IPS-18a (cell line): Measurements from ENCODE around the gene MXRA7.

ENCODE experiments used
- H3K27ac ChIP-seq: one replicate; pipeline ENCODE4 v1.5.1; 2013; ENCODE audit warnings: low read length
- H3K27me3 ChIP-seq: one replicate; pipeline ENCODE4 v1.6.1; 2013; ENCODE audit warnings: mild to moderate bottlenecking, low read length; ENCODE audit not compliant: control insufficient read depth, insufficient read depth
- H3K36me3 ChIP-seq: one replicate; pipeline ENCODE4 v1.6.1; 2013; ENCODE audit warnings: low read depth, low read length; ENCODE audit not compliant: control insufficient read depth
- H3K4me1 ChIP-seq: one replicate; pipeline ENCODE4 v1.6.1; 2013; ENCODE audit warnings: low read depth, low read length; ENCODE audit not compliant: control insufficient read depth
- H3K4me3 ChIP-seq: one replicate; pipeline ENCODE4 v1.5.1; 2013; ENCODE audit warnings: low read length
- H3K9ac ChIP-seq: one replicate; pipeline ENCODE4 v1.6.1; 2013; ENCODE audit warnings: mild to moderate bottlenecking, low read length, moderate library complexity
- H3K9me3 ChIP-seq: one replicate; pipeline ENCODE4 v1.6.1; 2013; ENCODE audit warnings: low read depth, low read length; ENCODE audit not compliant: control insufficient read depth

The MXRA7 gene

DNA sequence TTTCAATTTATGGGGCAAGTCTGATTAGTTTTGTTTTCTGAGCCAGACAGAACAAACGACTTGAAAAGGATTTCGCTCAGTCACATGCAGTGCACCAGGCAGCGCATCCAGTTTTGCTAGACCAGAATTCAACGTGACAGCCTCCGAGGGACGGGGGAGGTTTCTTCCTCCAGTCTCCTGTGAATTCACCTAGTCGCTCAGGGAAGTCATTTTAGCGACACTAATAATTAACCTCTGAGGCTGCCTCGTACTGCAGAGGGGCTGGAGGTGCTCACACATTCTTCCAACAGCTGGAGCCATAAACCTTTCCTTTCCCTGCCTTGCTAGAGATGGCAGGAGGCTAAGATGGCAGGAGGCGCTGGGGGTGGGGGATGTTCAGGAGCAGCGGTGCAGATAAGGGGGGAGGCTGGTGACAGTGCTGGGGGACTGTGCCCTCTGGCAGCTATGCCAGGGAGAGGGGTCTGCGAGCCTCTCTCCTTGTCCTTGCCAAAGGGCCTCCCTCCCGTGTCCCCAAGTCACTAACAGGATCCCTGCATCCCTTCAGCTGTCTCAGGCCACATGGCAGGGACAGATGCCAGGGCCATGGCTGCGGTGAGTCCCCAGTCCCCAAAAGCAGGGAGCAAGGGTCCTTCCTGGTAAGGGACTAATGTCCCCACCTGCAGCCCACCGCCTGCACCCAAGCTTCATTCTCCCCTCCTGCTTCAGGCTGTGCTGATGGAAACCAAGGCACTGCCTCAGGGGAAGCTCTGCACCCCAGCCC lies 24.0 kb downstream of the MXRA7 start:
- Histone ChIP-seq H3K4me1 (peaks cover 9% of the 10 kb centered on the region), H3K4me3 (no peak overlapping the region), H3K9ac (no peak overlapping the region)

GRCh38 chr17:76685846-76686245 lies 24.9 kb downstream of the MXRA7 start:
- no peaks in the 10 kb centered on the region for H3K36me3 ChIP-seq
- H3K27me3 ChIP-seq, result no peaks in the 10 kb centered on the region
- H3K4me1 ChIP-seq, result peaks cover 9% of the 10 kb centered on the region
- H3K27ac ChIP-seq, result no peak overlapping the region
- H3K4me3 ChIP-seq, result no peak overlapping the region
- no peaks in the 10 kb centered on the region for H3K9me3 ChIP-seq
- no peak overlapping the region for H3K9ac ChIP-seq

More for the DNA sequence above, 24.0 kb downstream of the MXRA7 start:
- Histone ChIP-seq H3K27ac (no peak overlapping the region), H3K27me3 (no peaks in the 10 kb centered on the region), H3K9me3 (no peaks in the 10 kb centered on the region), H3K36me3 (no peaks in the 10 kb centered on the region)

DNA sequence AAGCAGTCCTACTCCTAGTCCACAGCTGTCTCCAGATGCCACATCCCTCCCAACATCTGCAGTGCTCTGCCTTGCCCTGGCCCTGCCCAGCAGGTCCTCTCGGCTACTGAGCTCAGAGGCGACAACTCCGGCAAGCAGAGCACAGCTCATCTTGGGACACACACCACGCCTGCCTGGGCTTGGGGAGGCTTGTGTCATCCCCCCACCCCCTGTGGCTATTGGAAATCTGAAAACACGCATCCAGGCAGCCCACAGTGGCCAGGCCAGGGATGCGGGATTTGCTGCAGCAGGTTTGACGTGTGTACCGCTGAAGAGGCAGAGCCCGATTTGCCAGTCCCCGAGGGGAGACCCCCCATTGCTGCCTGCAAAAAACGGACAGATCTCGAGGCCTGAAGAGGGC lies 25.4 kb downstream of the MXRA7 start:
- Histone ChIP-seq H3K27ac (no peak overlapping the region), H3K36me3 (no peaks in the 10 kb centered on the region), H3K27me3 (no peaks in the 10 kb centered on the region), H3K4me1 (peaks cover 9% of the 10 kb centered on the region), H3K9ac (no peak overlapping the region), H3K4me3 (no peak overlapping the region), H3K9me3 (no peaks in the 10 kb centered on the region)

GRCh38 chr17:76684756-76685155 lies 26.0 kb downstream of the MXRA7 start:
- no peak overlapping the region for H3K27ac ChIP-seq
- H3K4me1 ChIP-seq, result peaks cover 9% of the 10 kb centered on the region
- H3K4me3 ChIP-seq, result no peak overlapping the region
- H3K9me3 ChIP-seq, result no peaks in the 10 kb centered on the region
- H3K27me3 ChIP-seq, result no peaks in the 10 kb centered on the region
- H3K36me3 ChIP-seq, result no peaks in the 10 kb centered on the region
- H3K9ac ChIP-seq, result no peak overlapping the region

DNA sequence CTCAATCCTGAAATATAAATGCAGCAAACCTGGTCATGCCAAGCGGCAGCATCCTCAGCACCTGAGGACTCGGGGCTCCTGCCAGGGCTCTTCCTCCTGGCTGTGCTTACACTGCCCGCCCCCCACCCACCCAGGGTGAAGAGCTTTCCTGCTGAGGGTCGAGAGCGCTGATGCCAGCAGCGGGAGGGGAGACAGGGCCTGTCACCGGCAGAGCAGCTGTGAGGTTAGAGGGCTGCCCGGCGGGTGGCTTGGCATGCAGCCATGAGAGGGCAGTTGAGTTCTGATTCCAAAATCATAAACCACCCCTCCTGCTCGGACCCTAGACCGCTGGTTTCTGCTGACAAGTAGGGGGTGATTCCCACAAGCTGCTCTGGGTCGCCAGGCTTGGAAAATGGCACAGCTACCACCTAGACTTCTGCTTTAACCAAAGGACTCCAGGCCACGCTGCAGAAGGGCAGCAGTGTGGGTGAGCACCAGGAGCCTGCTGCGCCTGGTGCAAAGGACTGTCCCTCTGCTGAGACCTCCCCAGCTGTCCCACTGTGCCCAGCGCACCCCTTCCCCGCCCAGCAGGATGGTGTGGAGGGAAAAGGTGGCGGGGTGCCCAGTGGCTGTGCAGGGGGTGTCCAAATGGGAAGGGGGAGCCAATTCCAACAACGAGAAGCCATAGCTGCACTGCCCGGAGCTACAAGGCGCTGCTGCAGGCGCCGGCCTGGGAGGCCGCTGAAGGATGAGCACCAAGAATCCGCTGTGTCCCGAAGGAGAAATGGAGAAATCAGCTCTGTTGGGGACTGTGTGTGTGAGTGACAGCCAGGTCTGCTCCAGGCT lies 26.6 kb downstream of the MXRA7 start:
- no peak overlapping the region for H3K27ac ChIP-seq

DNA sequence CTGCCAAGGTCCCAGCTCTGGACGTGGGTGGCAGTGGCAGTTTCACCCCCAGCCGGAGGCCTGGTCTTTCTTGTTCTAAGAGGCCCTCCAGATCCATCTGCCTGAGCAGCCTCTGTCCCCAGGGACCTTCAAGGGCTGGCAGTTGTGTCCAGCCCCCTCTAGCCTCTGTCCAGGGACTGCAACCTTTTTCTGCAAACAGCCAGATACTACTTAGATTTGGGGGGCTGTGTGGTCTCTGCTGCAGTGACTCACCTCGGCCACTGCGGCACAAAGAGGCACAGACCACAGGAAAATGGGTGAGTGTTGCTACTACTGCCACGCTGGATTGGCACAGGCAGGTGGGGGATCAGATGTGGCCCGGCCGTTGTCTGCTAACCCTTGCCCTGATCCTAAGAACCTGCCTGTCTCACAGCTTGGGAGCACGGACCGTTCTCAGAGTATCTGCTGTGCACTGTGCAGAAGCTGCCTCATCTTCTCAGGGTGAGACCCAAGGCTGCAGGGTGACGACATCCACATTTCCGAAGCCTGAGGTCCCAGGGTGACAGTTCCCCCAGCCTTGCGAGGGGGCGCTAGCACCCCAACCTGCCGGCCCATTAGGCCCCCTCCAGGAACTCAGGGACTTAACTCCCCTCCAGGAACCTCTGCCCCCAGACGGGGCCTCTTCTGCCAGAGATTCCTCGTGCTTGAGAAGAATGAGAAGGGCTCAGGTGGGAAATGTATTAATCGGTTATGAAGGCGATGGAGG lies 27.6 kb downstream of the MXRA7 start:
- Histone ChIP-seq H3K9ac (no peak overlapping the region), H3K27me3 (no peaks in the 10 kb centered on the region), H3K4me3 (no peak overlapping the region), H3K4me1 (peaks cover 6% of the 10 kb centered on the region), H3K9me3 (no peaks in the 10 kb centered on the region), H3K36me3 (no peaks in the 10 kb centered on the region), H3K27ac (no peak overlapping the region)

More for the DNA sequence above, 26.6 kb downstream of the MXRA7 start:
- Histone ChIP-seq H3K4me3 (no peak overlapping the region), H3K27me3 (no peaks in the 10 kb centered on the region), H3K9ac (no peak overlapping the region), H3K4me1 (peaks cover 9% of the 10 kb centered on the region), H3K36me3 (no peaks in the 10 kb centered on the region), H3K9me3 (no peaks in the 10 kb centered on the region)

DNA sequence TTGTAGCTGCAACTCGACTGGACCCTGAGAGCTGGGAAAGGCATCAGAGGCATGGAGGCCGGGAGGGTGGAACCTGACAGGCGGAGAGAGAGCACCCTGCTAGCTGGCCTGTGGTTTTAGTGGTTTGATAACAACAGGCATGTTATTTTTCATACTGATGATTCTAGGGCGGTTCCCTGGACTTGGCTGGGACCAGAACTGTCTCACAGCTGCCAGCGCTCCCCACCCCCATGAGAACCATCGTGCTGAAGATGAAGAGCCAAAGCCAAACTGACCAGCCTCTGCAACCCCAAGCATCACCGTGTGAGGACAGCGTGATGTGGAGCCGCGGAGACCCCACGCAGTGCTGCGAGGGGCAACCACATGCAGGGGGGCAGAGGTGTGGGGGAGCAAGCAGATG lies 28.5 kb downstream of the MXRA7 start:
- no peak overlapping the region for H3K9ac ChIP-seq
- H3K4me3 ChIP-seq, result no peak overlapping the region
- no peaks in the 10 kb centered on the region for H3K27me3 ChIP-seq
- H3K9me3 ChIP-seq, result no peaks in the 10 kb centered on the region
- H3K27ac ChIP-seq, result no peak overlapping the region
- H3K36me3 ChIP-seq, result no peaks in the 10 kb centered on the region
- peaks cover 6% of the 10 kb centered on the region for H3K4me1 ChIP-seq

DNA sequence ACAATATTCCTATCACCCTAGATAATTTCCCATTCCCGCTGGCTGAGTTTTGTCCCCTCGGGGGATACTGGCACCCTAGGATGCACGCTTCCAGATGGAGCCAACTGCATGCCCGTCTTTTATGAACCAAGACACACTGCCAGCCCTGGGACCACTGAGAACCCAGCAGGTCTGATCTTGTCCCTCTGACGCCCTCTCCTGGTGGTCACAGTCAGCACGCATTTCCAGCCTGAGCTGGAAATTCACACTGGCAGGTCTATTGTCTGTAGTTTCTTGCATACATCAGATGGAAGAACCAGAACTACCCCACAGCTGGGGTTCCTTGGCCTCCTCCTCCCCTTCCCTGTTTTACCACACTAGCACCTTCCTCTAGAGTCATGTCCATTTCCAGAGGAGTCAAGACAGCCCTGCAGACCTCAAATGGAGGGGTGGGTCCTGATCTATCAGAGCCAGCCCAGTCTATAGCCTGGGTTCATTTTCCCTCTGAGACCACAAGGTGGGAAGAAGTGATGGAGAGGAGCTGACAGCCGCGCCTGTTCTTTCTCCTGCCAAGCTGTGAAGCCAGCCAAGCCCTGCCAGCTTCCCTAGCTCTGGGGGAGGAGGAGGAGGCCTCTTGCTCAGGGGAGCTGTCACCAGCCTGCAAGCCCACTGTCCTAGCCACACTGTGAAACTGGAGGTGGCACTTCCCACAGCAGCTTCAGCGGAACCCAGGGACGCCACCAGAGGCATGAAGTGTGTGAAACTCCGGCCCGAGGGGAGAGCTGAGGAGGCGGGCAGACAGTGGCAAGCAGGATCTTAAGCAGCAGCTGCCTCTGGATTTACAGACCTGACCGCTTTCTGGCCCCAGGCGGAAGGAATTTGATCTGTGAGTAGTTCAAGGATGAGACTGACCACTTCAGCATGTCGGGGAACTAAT lies 29.3 kb downstream of the MXRA7 start:
- no peaks in the 10 kb centered on the region for H3K36me3 ChIP-seq

DNA sequence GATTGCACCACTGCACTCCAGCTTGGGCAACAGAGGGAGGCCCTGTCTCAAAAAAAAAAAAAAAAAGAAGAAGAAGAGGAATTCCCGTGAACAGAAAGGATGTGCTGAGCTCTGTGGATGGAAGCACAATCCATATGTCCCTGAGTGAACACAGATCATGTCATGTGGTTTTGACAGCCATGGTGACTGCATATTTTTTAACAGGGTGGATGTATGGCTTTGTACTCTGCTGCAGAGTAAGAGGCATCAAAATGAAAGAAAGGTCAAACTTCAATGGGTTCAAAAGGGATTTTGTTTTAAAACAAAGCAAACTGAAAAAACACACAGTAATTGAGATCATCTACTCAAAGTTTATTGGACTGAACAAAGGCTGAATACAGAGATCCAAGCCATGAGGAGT lies 31.5 kb downstream of the MXRA7 start:
- Histone ChIP-seq H3K9me3 (no peaks in the 10 kb centered on the region), H3K36me3 (no peaks in the 10 kb centered on the region), H3K27ac (no peak overlapping the region), H3K27me3 (no peaks in the 10 kb centered on the region), H3K4me3 (no peak overlapping the region), H3K4me1 (peaks cover 6% of the 10 kb centered on the region), H3K9ac (no peak overlapping the region)

More for the DNA sequence above, 29.3 kb downstream of the MXRA7 start:
- Histone ChIP-seq H3K9ac (no peak overlapping the region), H3K9me3 (no peaks in the 10 kb centered on the region), H3K27ac (no peak overlapping the region), H3K4me3 (no peak overlapping the region), H3K27me3 (no peaks in the 10 kb centered on the region), H3K4me1 (peaks cover 6% of the 10 kb centered on the region)

DNA sequence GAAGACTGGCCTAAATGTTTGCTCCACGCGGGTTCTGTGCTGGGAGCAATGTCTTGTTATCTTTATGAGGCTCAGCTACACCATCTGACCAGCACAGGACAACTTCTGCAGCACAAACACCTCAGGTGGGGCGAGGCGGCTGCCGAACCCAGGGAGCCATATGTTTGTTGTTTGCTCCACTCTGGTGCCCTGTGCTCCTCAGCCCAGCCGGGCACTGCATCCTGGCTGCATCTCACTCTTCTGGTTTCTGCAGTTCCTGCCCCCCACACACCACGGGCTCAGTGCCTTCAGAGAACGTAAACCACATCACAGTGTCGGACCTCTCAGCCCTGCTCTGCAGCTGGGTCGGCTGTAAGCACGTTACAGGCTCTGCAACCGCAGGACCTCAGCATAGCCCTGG lies 32.4 kb downstream of the MXRA7 start:
- Histone ChIP-seq H3K4me3 (no peak overlapping the region), H3K27ac (no peak overlapping the region), H3K9me3 (no peaks in the 10 kb centered on the region), H3K27me3 (no peaks in the 10 kb centered on the region), H3K9ac (no peak overlapping the region), H3K4me1 (peaks cover 2% of the 10 kb centered on the region), H3K36me3 (no peaks in the 10 kb centered on the region)

- Histone ChIP-seq H3K4me3 (no peak overlapping the region), H3K36me3 (no peaks in the 10 kb centered on the region), H3K9me3 (no peaks in the 10 kb centered on the region), H3K27me3 (no peaks in the 10 kb centered on the region), H3K27ac (no peak overlapping the region), H3K9ac (no peak overlapping the region), H3K4me1 (peaks cover 1% of the 10 kb centered on the region)
Measured at GRCh38 chr17:76677406-76677805, 33.4 kb downstream of the MXRA7 start.
